GM19193 (cell line): ENCODE data around the gene FBXW2.

ENCODE experiments used
- POLR2A ChIP-seq: IDR thresholded peaks from 4 replicates; pipeline ENCODE4 v1.6.1; 2011; ENCODE audit not compliant: insufficient read depth, insufficient read length; ENCODE audit errors: extremely low read depth

The FBXW2 gene

DNA sequence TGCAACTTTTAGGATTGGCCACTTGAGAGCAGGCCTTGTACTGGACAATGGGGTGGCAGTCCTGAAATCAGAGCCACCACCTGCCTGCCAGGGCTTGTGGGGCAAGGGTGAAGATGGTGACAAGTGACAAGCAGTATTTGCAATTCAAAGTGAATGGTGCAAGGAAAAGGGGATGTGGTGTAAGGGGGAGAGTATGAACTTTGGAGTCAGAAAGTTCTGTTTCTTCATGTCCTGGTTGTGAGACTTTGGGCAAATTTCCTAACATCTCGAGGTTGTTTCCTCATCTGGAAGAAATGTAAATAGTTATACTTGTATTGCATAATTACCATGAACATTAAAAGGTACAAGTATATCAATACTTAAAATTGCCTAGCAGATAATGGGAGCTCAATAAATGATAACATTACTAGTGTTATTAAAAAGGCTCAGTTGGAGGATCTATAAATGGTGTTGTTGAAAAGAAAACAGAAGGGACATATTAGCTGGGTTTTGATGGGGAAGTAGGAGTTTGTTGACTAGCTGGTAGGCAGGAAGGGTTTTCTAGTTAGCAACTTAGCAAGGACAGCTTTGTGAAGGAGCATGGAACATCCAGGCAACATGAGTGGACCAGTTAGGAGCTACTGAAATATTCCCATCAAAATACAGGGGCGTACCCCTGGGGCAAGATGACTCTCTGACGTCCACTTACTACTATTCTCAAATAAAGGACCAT is 57.6 kb downstream of the FBXW2 start:
- no peak for TF ChIP-seq POLR2A

DNA sequence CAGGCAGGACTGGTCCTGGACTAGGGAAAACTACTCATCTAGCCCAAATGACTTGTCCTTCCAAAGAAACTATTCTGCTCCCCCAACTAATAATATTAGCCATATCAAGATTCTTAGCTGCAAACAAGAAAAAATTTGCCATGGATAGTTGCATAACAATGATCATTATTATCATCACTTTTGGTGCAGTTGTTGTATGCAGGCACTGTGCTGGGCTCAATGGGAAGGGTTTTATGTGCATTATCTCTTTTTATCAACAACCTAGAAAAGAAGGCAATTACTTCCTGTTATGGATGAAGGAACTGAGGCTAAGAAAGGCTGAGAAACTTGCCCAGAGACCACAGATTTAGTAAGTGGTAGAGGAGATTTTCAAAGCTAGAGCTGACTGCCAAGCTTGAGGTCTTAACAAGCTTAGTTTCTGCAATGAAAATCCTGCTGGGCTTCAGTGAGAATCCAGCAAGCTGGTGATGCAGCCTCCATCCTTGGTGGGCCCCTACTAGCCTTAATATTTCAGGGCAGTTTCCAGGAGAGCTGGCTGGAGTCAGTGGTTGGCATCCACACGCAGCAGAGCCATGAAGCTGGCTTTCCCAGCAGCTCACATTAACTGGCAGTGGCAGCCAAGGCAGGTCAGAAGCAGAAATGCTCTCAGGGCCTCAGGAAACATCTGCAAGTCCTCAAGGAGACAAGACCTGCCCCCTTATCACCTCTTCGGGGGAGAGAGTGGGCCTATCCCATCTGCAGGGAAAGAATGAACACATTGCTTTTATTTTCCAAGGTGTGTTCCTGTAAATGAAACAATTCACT is 58.4 kb downstream of the FBXW2 start:
- no peak for TF ChIP-seq POLR2A

DNA sequence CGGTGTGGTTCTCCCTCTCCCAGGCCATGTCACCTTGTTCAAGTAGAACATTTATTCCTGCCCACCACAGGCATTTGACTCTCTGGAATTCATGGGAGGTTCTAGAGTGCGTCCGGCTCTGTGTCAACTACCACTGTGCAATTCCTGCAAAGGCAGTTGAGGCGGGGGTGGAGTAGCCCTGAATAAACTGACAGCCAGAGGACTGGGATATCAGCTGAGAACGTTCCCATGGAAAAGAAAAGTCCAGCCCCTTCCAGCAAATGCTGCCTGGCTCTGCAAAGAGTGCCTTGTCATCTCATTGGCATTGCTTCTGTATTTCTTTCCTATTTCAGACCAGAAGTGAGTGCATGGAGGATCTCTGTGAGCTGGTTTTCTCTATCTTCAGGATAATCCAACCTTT is 60.0 kb downstream of the FBXW2 start:
- no peak for TF ChIP-seq POLR2A

DNA sequence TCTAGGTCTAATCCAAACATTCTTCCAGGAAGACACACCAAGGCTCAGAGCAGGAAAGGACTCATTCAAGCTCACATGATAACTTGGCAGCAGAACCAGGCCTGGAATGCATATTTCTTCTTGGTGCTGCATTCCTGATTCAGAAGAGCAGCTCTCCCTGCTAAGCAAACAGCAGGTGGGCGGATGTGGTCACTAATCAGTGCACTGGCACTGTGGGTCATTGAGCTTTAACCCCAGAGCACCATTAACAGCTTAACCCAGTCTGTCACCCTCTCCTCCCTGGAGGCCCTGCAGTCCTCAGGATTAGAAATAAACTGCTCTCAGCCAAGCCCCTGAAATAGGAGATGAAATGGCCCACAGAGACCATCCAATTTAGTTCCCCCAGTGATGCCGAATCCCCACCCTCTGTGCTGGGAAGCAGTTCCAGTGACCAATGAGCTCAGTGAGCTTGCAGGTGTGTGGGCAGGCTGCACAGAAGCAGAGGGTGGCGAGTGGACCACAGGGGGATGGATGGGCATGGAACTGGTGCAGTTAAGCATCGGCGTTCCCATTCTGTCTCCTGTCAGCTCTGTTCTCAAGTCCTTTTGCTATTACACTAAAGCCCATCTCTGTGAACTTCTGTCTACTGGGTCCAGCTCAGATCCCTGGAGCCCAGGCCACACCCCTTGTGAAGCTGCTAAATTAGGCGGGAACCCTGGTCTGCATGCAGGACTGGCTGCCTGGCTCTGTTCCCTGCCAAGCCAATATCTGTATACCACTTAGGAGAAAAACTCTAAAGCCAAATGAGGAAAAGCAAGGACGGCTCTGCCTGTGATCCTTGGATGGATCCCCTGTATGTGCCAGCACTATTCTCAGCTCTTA is 62.3 kb downstream of the FBXW2 start:
- TF ChIP-seq POLR2A: no peak

DNA sequence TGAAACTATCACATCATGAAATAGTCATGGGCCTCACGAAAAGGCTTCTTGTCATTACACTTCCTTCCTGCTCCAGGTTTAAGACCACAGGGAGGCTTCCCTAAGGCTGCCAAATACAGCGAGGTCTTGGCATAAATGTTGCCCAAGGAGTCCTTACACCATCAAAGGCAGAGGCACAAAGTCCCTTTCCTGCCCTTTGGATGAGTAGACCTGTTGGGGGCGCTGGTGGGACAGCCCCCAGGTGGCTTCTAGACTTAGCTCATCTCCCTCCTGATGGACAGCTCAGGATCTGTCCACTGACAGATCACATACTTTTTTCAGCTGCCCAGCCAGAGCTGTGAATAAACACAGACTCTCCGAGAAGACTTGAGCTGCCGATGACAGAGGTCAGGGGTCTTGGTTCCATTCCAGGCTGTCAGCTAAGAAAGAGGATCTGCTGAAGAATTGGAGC is 63.4 kb downstream of the FBXW2 start:
- TF ChIP-seq POLR2A: no peak

DNA sequence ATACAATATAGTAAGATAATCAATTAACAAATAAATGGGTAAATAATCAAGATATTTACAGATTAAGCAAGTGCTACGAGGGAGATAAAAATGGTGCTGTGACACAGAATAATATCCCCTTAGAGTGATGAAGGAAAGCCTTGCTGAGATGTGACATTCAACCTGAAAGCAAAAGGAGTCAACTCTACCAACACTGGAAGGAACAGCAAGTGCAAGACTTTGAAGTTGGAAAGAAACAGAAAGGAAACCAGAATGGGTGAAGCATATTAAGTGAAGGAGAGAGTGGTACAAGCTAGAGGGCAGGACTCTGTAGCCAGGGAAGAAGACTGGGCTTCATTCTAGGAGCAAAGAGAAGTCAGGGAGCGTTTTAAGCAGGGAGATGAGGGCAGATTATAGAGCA is 66.7 kb downstream of the FBXW2 start:
- TF ChIP-seq POLR2A: no peak

DNA sequence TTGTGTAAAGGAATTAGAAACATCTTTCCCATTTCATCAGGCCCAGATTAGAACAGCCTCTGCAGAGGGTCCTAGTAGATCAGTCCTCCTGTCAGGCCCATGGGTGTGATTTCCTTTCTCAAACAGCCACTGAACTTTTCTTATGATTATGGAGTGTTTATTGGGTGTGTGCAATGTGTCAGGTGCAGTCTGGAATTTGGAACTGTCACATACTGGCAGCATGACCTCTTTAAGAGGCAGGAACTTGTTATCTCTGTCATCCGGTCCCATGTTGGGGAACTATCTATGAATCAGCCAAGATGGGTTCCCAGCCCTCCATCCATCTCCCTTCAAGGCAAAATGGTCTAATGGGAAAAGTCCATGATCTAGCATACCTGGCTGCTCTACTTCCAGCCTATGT is 67.3 kb downstream of the FBXW2 start:
- TF ChIP-seq POLR2A: no peak

DNA sequence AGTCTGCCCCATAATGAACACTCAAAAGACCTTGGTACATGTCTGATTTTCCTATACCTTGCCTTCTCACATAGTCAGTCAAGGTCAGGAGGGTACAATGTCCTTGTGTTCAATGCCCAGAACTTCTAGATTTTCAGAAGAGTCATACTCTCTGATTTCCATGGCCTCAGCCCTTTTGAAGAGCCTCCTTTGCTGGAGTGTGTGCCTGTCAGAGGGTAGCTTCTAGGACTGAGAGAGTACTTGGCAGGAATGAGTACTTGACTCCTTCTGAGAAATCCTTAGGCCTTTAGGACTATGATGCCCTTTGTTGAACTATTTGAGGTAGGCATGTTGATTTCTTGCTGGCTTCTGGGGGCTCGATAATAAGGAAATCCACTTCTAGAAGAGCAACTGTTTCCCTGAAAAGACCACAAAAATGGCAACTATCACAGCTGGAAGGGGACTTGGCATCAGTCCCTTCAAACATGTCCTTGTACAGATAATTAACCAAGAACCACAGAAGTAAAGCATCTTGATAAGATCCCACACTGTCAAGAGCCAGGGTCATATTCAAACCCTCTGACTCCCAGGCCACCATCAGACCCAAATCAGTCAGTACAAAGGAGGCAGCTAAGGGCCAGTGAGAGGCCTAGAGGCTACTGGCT is 68.3 kb downstream of the FBXW2 start:
- TF ChIP-seq POLR2A: no peak

DNA sequence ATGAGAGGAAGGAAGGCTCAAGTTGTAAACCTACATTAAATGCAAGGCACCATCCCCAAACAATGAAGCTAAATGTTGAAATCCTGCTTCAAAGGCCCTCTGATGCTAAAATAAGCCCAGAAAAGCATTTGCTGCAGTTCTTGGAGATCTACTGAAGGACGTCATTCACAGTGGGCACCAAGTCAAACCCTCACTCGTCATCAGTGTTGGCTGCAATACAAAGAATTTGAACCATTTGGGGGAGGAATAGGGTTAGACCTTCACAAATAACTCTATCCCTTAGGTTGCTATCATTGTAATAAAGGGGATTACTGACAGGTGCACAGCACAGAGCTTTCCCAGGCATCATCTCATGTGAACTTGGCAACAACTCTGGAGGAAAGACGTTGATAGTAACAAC is 69.7 kb downstream of the FBXW2 start:
- no peak for TF ChIP-seq POLR2A

DNA sequence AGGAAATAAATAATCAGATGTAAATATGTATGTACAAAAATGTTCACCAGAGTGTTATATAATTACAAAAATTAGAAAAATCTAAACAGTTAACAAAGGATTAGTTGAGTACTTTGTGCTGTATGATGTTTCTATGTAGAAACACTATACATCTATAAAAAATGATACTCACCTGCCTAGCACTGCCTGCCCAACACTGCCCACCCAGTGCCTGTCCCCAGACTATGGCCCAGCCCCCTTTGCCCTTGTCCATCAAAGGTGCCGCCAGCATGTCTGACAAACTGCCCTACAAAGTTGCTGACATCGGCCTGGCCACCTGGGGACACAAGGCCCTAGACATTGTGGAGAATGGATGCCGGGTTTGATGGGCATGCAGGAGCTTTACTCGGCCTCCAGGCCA is 72.8 kb downstream of the FBXW2 start:
- TF ChIP-seq POLR2A: no peak

DNA sequence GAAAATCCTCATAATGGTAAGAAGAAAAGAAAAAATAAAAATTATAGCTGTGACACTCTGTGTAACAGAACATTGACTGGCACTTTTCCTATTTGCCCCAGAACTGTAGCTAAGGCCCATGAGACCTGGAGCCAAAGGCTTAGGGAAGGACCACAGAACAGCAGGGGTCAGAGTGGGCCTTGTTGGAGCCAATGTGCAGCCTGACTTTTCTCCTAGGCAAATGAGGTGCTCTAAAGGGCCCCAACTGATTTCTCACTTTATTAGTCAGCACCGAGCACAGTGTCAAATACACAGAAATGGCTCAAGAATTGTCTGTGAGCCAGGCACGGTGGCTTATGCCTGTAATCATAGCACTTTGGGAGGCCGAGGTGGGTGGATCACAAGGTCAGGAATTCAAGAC is 74.9 kb downstream of the FBXW2 start:
- no peak for TF ChIP-seq POLR2A

DNA sequence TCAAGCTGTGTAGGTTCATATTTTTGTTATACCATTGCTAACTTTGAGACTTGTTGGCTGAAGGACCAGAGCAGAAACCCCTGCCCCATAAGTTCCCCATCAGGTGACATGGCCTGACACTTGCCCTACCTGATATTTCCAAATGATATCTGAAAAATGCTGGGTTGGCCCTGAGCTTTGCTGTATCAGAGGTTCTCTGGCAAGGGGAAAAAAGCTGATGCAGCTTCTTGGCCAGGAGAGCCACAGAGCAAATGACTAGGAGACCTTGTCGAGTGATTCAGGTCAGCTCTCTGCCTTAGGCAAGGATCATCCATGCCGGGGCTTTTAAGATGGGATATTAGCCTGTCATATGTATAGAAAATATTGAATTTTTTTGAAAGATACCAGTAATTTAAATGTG is 76.0 kb downstream of the FBXW2 start:
- TF ChIP-seq POLR2A: no peak

DNA sequence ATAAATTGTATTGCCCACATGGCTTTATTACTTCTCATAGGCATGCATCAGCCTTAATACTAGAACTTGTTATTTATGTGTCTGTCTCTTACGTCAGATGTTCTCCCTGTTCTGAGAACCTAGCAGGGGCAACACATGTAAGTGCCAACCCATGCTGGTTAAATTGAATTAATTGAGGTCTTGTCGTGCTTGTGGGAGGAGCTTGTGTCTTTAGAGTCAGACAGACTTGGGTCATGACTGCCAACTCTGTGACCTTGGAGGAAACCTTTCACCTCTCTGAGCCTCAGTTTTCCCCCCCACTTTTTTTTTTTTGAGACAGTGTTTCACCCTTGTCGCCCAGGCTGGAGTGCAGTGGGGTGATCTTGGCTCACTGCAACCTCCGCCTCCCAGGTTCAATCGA is 76.7 kb downstream of the FBXW2 start:
- TF ChIP-seq POLR2A: no peak

DNA sequence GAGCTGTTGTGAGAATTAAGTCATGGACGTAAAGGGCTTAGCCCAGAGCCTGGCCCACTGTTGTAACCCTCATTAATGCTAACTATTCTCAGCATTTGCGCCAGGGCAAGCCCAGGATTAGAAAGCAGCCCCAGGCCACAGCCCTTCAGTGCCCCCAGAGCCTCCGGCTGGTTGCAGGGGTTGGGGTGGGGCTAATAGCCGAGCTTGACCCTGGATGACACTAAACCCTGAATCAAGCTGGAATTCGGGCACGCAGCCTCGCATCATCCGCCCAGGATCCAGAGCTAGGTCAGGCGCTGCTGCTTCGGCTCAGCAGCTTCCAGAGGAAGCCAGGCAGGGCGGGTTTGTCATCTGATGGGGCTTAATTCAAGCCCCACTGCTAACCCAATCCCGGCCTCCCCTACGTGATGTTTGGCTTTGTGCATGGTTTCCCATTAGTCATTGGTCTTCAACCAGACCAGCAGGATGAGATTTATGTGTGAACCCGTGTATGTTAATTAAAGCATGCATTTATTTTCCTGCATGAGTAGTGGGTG is 77.8 kb downstream of the FBXW2 start:
- TF ChIP-seq POLR2A: no peak
